ENCODE results near the gene CBR1.

Gene CBR1

DNA sequence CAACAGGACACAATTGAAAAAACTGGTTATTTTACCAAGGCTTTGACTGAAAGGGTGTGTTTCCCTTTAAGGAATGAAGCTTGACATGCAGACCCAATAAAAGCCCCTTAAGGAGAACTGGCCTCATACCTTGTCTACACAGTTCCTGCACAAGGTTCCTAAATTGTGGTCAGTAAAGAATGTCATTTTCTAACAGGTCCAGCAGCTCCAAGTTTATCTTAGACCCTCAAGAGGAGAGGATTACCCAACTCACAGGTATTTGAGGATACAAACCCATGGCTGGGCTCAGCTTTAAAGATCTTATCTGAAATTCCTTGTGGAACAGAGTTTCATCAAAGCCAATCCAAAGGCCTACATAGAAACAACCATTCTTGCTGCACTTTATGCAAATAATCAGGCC is 33.6 kb downstream of the CBR1 start:
- TF ChIP-seq, protein P1, sequence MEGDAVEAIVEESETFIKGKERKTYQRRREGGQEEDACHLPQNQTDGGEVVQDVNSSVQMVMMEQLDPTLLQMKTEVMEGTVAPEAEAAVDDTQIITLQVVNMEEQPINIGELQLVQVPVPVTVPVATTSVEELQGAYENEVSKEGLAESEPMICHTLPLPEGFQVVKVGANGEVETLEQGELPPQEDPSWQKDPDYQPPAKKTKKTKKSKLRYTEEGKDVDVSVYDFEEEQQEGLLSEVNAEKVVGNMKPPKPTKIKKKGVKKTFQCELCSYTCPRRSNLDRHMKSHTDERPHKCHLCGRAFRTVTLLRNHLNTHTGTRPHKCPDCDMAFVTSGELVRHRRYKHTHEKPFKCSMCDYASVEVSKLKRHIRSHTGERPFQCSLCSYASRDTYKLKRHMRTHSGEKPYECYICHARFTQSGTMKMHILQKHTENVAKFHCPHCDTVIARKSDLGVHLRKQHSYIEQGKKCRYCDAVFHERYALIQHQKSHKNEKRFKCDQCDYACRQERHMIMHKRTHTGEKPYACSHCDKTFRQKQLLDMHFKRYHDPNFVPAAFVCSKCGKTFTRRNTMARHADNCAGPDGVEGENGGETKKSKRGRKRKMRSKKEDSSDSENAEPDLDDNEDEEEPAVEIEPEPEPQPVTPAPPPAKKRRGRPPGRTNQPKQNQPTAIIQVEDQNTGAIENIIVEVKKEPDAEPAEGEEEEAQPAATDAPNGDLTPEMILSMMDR (IDR thresholded peaks at IDR 0.05) = no peak

GRCh38 chr21:36104317-36105300 is 34.8 kb downstream of the CBR1 start:
- TF ChIP-seq, protein P1 (IDR thresholded peaks at IDR 0.05) = no peak

DNA sequence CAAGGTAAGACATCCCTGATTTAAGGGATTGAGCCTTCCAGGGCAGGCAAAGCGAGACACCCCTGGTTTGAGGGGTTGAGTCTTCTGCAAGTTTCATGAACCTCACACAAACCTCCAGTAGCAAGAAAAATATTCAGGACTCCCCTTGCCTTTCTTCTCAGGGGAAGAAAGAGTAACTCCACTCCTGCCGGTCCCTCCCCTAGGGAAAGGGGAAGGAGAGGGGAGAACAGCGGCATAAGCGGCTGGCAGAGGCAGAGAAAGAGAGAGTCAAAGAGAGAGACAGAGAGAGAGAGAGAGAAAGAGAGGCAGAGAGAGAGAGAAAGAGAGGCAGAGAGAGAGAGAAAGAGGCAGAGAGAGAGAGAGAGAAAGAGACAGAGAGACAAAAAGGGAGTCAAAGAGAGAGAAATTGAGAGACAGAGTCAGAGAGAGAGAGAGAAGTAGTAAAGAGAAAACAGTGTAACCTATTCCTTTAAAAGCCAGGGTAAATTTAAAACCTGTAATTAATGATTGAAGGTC is 35.6 kb downstream of the CBR1 start:
- TF ChIP-seq, protein P1 (IDR thresholded peaks at IDR 0.05) = no peak

DNA sequence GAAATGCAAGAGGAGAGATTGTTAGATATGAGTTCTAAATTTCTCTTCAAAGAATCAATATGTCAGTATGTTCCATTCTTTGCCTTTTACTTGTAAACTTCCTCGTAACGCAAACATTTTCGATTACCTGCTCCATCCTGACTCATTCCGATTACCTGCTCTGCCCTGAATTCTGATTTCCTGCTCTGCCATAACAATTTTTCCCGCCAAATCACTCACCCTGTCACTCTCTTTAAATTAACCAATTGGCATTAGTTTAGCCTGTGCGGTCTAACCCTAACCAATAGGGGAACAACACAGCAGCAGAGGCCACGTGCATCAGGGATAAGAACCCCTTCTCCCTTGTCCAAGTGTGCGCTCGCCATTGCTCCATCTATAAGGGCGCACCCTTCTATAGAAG is 40.0 kb downstream of the CBR1 start:
- TF ChIP-seq, protein P1 (IDR thresholded peaks at IDR 0.05) = no peak

DNA sequence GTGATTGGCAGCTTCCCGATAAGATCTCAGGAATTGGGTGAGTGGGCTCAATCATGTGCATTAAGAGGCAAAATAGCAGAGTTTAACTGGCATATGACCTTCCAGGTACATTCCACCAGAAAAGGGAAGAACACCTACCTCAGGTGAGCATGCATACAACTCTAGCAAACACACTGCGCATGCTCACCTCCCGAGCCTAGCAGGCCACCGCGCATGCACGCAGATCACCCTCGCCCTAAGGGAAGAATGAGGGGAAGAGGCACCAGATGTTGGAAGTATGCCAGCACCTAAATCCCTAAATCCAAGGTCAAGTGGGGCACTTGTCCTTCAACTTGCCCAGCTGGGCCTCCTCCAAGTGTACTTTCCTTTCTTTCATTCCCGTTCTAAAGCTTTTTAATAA is 41.4 kb downstream of the CBR1 start:
- TF ChIP-seq, protein P1 (IDR thresholded peaks at IDR 0.05) = no peak

GRCh38 chr21:36113647-36114428 is 44.0 kb downstream of the CBR1 start:
- TF ChIP-seq, protein P1 (IDR thresholded peaks at IDR 0.05) = no peak

- TF ChIP-seq, protein P1 (IDR thresholded peaks at IDR 0.05) = no peak
Observed at GRCh38 chr21:36115138-36115730, 45.4 kb downstream of the CBR1 start.
